Measurements from ENCODE around the gene PDLIM5.
A peak's percentile ranks its signal among the peaks of the same experiment; 100 is the strongest.

PDLIM5 gene

GRCh38 chr4:94426783-94427182 lies 25.0 kb upstream of the PDLIM5 start:
- no peak for DNase-seq (ENCODE audit: low spot score)

- DNase-seq (ENCODE audit: low spot score), result no peak
Observed at GRCh38 chr4:94428884-94429283, 22.9 kb upstream of the PDLIM5 start.

- DNase-seq (ENCODE audit: low spot score), result no peak
Observed at GRCh38 chr4:94430406-94430805, 21.3 kb upstream of the PDLIM5 start.

- no peak for DNase-seq (ENCODE audit: low spot score)
Observed at GRCh38 chr4:94431388-94431787, 20.4 kb upstream of the PDLIM5 start.

GRCh38 chr4:94434505-94434904 lies 17.2 kb upstream of the PDLIM5 start:
- no peak for DNase-seq (ENCODE audit: low spot score)

- DNase-seq (ENCODE audit: low spot score), result no peak
Observed at GRCh38 chr4:94435874-94436273, 15.9 kb upstream of the PDLIM5 start.

- no peak for DNase-seq (ENCODE audit: low spot score)
Observed at GRCh38 chr4:94436512-94436911, 15.2 kb upstream of the PDLIM5 start.

- no peak for DNase-seq (ENCODE audit: low spot score)
Observed at GRCh38 chr4:94439606-94440005, 12.1 kb upstream of the PDLIM5 start.

- DNase-seq (ENCODE audit: low spot score), result no peak
Observed at GRCh38 chr4:94441838-94442237, 9.9 kb upstream of the PDLIM5 start.

GRCh38 chr4:94442251-94442650 lies 9.5 kb upstream of the PDLIM5 start:
- DNase-seq (ENCODE audit: low spot score), result no peak

- DNase-seq (ENCODE audit: low spot score), result no peak
Observed at GRCh38 chr4:94446386-94446785, 5.4 kb upstream of the PDLIM5 start.

- no peak for DNase-seq (ENCODE audit: low spot score)
Observed at GRCh38 chr4:94447754-94448411, 3.9 kb upstream of the PDLIM5 start.

- no peak for DNase-seq (ENCODE audit: low spot score)
Observed at GRCh38 chr4:94448815-94449375, 2.8 kb upstream of the PDLIM5 start.

- DNase-seq (ENCODE audit: low spot score), result no peak
Observed at GRCh38 chr4:94451051-94451694, 569 bp upstream of the PDLIM5 start.

GRCh38 chr4:94452476-94453371 lies 982 bp downstream of the PDLIM5 start:
- peak; percentile 67 for DNase-seq (ENCODE audit: low spot score)

GRCh38 chr4:94453391-94453963 lies 1.7 kb downstream of the PDLIM5 start:
- no peak for DNase-seq (ENCODE audit: low spot score)

GRCh38 chr4:94454405-94454804 lies 2.7 kb downstream of the PDLIM5 start:
- no peak for DNase-seq (ENCODE audit: low spot score)

GRCh38 chr4:94455081-94455480 lies 3.3 kb downstream of the PDLIM5 start:
- peak; percentile 16 for DNase-seq (ENCODE audit: low spot score)

GRCh38 chr4:94457692-94458106 lies 6.0 kb downstream of the PDLIM5 start:
- peak; percentile 66 for DNase-seq (ENCODE audit: low spot score)

GRCh38 chr4:94458682-94459081 lies 6.9 kb downstream of the PDLIM5 start:
- DNase-seq (ENCODE audit: low spot score), result no peak

- DNase-seq (ENCODE audit: low spot score), result no peak
Observed at GRCh38 chr4:94459462-94460161, 7.9 kb downstream of the PDLIM5 start.

- DNase-seq (ENCODE audit: low spot score), result no peak
Observed at GRCh38 chr4:94461506-94461905, 9.8 kb downstream of the PDLIM5 start.
